Fibroblast of pulmonary artery (primary cell): ENCODE measurements around the gene ARHGAP20.

Experiments
- DNase-seq: peaks from one replicate; pipeline ENCODE4 v3.0.0-alpha.2; 2010; ENCODE audit warnings: low read depth
- H3K4me3 ChIP-seq: replicated peaks from 2 replicates; pipeline ENCODE4 v1.5.1; 2011; ENCODE audit warnings: low read depth, mild to moderate bottlenecking, control low read depth, low read length, moderate library complexity
- TF ChIP-seq, protein P1 (sequence below): IDR thresholded peaks from 2 replicates; pipeline ENCODE4 v1.5.1; 2011; ENCODE audit warnings: mild to moderate bottlenecking, control low read depth, low read length, inconsistent platforms; ENCODE audit errors: missing control alignments

The ARHGAP20 gene

DNA sequence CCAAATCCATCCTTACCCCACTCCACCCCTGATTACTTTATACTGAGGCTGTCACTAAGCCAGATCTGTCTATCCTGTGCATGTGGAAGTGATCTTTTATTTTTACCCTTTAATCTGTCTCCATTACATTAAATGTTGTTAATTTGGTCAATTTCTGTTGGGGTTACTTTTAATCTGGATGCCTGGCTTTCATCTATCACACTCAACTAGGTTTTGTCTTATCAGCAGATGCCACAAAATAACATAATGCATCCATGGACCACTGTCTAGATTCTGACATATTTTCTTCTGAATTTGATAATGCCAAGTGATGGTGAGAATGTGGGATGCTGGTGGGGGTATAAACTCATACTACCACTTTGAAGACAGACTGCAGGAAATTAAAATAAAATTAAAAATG lies 174.1 kb downstream of the ARHGAP20 start:
- no peak for DNase-seq
- TF ChIP-seq, protein P1, sequence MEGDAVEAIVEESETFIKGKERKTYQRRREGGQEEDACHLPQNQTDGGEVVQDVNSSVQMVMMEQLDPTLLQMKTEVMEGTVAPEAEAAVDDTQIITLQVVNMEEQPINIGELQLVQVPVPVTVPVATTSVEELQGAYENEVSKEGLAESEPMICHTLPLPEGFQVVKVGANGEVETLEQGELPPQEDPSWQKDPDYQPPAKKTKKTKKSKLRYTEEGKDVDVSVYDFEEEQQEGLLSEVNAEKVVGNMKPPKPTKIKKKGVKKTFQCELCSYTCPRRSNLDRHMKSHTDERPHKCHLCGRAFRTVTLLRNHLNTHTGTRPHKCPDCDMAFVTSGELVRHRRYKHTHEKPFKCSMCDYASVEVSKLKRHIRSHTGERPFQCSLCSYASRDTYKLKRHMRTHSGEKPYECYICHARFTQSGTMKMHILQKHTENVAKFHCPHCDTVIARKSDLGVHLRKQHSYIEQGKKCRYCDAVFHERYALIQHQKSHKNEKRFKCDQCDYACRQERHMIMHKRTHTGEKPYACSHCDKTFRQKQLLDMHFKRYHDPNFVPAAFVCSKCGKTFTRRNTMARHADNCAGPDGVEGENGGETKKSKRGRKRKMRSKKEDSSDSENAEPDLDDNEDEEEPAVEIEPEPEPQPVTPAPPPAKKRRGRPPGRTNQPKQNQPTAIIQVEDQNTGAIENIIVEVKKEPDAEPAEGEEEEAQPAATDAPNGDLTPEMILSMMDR, result no peak
- H3K4me3 ChIP-seq, result no peak overlapping the region

DNA sequence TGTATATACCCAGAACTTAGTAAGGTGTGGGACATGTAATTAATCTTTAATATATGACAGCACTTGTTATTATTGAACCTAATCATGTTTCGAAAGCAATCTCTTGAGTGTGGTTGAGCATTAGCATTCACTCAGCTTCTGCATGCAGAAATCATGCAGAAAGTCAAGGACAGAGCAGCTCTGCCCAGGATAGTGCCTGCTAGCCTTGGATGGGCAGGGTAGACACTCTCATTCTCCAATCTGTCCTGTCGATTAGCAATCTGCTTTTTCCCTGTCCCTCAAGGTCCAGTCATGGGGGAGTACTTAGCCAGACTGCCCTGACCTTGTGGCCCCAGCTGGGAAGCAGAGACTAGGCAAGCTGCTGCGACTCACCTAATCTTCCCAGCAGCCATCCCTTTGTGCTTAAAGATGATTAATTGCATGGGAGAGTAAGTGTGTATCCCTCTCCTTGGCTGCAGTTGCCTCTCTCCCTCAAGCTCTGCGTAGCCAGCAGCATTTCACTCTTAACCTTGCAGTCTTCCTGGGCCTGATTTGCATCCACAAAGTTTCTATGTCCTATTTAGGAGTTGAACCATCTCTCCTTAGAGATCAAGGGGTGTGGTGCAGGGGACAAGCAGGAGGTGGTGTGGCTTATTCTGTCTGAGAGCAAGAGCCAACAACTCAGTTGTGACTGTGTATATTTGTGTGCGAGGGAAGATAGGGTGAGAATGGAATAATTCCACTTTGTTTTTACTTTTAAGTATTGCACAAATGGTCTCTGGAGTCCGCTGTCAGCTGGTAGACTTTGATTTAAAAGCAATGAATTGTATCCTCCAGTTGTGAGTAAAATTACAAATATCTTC lies 181.1 kb downstream of the ARHGAP20 start:
- TF ChIP-seq, protein P1, result no peak
- DNase-seq, result no peak
- H3K4me3 ChIP-seq, result no peak overlapping the region

DNA sequence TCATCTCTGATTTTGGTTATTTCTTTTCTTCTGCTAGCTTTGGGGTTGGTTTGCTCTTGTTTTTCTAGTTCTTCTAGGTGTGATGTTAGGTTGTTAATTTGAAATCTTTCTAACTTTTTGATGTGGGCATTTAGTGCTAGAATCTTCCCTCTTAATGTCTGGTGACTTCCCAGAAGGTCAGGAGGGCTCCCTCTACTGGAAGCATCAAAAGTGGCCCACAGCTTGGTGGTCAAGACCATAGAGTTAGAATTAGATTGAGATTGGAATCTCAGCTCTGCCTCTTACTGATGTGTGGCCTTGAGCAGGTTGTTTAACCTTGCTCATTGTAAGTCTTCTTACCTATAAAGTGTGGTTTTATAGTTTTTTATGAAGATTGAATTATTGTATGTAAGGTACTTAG lies 183.2 kb downstream of the ARHGAP20 start:
- TF ChIP-seq, protein P1, result peak; percentile 51
- peak; percentile 42 for DNase-seq

DNA sequence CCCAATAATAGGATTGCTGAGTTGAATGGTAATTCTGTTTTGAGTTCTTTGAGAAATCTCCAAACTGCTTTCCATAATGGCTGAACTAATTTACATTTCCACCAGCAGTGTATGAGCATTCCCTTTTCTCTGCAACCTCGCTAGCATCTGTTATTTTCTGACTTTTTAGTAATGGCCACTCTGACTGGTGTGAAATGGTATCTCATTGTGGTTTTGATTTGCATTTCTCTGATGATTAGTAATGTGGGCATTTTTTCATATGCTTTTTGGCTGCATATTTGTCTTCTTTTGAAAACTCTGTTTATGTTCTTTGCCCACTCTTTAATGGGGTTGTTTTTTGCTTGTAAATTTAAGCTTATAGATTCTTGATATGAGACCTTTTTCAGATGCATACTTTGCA lies 185.1 kb downstream of the ARHGAP20 start:
- H3K4me3 ChIP-seq, result no peak overlapping the region
- DNase-seq, result no peak
- TF ChIP-seq, protein P1, result no peak

More for the DNA sequence above, 183.2 kb downstream of the ARHGAP20 start:
- no peak overlapping the region for H3K4me3 ChIP-seq
